ENCODE measurements around the gene DDX31. TPM values are rescaled to one million over a fixed set of nuclear protein-coding genes. Genes with fewer than 3 reads are reported as not detected.
"Not testable (repeated sequence)": the region's sequence is repeated elsewhere in the genome, so short reads cannot be mapped to it uniquely, and the experiment has no call there.

Gene DDX31
- total and polyA plus RNA-seq, 2 donors: 6.7 to 11.9 TPM

DNA sequence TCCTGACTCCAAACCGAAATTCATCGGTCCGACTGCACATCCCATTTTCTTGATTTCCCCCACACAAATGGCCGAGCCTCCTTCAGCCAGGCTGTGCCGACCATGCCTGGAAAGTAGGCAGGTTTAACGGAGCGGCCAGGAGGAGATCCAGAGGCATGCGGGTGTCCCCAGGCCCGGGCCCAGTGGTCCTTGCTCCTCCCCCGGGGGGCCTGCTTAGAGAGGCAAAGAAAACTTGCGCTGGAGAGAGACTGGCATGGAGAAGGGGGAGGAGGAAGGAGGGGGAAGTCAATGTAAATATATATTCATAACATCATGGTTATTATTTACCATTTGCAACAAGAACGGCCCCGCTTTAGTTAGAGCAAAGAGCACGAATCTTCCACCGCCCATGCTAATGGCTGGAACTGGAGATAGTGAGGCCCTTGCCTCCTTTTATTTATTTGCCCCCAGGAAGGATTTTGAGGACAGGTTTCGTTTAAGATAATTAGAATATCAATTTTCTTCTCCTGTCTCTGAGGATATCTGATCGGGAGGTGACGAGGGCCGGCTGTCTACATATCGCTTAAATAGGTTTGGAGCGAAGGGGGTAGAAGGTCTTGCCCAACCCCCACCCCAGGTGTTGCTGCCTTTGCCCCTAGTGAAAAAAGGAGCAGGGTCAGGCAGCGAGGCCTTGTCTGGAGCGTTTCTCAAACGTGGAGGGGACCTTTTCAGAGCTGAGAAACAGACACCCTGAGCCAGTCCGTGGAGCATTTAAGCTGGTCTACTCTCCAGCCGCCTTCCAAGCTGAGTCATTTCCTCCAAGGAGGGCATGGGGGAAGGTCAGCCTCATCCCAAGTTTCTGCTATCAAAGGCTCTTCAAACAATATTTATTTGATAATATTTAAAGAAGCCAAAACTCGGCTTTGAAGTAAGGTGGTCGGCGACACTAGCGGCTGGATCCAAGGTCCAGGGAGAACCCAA is 84.9 kb downstream of the DDX31 start:
- WGBS: 7% methylated on average over 30 of the region's 30 CpGs
- no peak overlapping the region for H3K4me3 ChIP-seq (ENCODE audit: low read depth, low read length)
- H3K4me1 ChIP-seq (ENCODE audit: insufficient read depth): no peaks in the 10 kb centered on the region
- no peaks in the 10 kb centered on the region for H3K36me3 ChIP-seq (ENCODE audit: insufficient read depth)
- DNase-seq (ENCODE audit: extremely low spot score): no peak
- no peak overlapping the region for H3K27ac ChIP-seq (ENCODE audit: low read depth)

DNA sequence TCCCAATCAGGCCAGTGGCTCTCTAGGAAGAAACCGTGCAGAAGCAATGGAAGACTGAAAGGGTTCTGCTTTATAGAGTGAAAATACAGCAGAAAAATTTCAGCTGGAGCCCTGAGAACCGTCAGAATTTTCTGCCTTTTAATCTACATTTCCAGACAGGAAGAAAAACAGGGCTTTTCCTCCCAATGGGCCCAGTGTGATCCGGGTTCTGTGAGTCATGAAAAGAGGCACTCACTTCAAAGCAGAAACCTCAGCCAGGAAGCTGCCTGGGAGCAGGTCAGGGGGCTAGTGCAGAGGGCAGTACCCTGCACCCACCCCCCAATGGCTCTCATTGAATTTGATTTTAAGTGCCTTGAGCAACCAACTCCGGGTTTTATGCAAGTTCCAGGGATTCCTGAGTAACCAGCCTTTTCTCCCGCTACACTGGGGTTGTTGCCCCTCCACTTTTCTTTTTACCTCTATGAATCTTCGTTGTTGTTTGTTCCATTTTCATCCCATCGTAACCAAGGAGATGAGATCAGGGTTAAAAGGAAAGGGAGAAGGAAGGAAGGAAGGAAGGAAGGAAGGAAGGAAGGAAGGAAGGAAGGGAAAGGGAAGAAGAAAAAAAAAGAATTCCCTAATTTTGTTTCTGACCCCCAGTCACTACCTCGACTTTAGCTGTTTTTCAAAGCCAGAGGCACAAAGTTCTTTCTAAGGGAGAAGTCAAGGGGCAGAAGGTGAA is 86.0 kb downstream of the DDX31 start:
- no peak overlapping the region for H3K4me3 ChIP-seq (ENCODE audit: low read depth, low read length)
- no peaks in the 10 kb centered on the region for H3K36me3 ChIP-seq (ENCODE audit: insufficient read depth)
- H3K27ac ChIP-seq (ENCODE audit: low read depth): no peak overlapping the region
- WGBS: 4% methylated on average over 8 of the region's 8 CpGs
- no peaks in the 10 kb centered on the region for H3K4me1 ChIP-seq (ENCODE audit: insufficient read depth)
- DNase-seq (ENCODE audit: extremely low spot score): no peak

DNA sequence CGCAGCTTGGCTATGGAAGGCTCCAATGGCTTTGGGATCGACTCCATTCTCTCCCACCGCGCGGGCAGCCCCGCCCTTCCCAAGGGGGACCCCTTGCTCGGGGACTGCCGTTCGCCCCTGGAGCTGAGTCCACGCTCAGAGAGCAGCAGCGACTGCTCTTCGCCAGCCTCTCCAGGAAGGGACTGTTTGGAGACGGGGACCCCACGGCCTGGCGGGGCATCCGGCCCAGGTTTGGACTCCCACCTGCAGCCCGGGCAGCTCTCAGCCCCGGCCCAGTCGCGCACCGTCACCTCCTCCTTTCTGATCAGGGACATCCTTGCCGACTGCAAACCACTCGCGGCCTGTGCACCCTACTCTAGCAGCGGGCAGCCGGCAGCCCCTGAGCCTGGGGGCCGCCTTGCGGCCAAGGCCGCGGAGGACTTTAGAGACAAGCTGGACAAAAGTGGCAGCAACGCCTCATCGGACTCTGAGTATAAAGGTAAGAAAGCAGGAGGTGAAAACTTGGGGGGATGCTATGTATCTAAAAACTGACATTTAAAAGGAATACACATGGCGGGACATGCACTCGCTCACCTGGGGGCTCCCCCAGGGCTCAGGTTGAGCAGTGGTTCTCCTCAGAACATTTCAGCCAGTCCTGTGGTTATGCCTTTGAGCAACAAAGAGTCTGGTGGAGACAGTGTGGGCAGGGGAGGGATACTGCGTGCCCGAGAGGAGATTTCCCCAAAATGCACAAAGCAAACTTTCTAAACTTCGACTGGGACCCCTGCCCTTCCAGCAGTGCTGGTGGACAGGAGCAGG is 86.8 kb downstream of the DDX31 start:
- H3K36me3 ChIP-seq (ENCODE audit: insufficient read depth): no peaks in the 10 kb centered on the region
- no peak for DNase-seq (ENCODE audit: extremely low spot score)
- H3K4me1 ChIP-seq (ENCODE audit: insufficient read depth): no peaks in the 10 kb centered on the region
- no peak overlapping the region for H3K4me3 ChIP-seq (ENCODE audit: low read depth, low read length)
- H3K27ac ChIP-seq (ENCODE audit: low read depth): no peak overlapping the region
- 10% methylated on average over 37 of the region's 37 CpGs for whole genome bisulfite sequencing

DNA sequence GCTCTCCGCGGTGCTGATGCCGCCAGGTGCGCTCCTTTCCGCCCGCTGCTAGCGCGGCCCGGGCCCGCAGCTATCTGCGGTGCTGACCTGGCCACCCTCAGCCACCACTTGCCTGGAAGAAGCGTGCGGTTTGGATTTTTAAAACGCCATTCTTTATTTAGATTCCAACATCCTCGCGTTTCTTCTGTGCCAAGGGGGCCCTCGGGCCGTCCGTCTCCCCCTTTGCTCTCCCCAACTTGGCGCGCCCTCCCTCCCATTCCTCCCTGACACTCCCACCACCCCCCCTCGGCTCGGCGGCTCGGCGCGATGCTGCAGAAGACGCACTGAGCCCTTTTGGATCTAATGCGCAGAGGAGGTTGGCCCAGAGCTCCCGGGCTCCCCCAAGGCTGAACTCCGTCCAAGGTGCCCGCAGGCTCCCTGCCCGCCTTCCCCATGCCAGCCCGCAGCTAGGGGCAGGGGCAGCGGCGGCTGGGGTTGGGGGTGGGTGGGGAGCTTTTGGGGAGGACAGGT is 87.5 kb downstream of the DDX31 start, which contains the start of gene BARHL1:
Gene BARHL1, plus strand, starts transcription at position 331 of the 510 bp plus-strand sequence. CDS start 192 bp downstream, outside the sequence.
- H3K27ac ChIP-seq (ENCODE audit: low read depth): no peak within 1 kb of the TSS
- no peaks in the 10 kb centered on the region for H3K4me1 ChIP-seq (ENCODE audit: insufficient read depth)
- peak within 1 kb of the TSS; percentile 34 for H3K4me3 ChIP-seq (ENCODE audit: low read depth, low read length)
- H3K36me3 ChIP-seq (ENCODE audit: insufficient read depth): no peaks in the 10 kb centered on the region
- no peak for DNase-seq (ENCODE audit: extremely low spot score)
- WGBS: 5% methylated on average over 36 of the region's 36 CpGs

DNA sequence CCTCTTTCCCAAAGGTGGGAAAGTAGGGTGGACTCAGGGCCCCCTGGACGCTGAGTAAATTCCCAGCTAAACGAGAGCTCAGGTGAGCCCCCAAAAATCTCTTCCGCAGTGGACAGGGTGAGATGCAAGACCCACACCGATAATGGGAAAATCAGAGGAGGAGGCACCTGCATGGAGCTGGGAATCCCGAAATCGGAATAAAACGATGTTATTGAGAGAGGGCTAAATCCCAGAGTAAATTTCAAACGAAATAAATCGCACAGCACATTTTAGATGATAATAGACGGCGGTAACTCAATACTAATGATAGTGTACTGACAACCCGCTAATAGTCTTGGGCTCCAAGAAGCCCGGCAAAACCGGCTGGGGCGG is 90.4 kb downstream of the DDX31 start:
- no peak overlapping the region for H3K4me3 ChIP-seq (ENCODE audit: low read depth, low read length)
- 8% methylated on average over 15 of the region's 15 CpGs for WGBS
- no peak for DNase-seq (ENCODE audit: extremely low spot score)
- H3K36me3 ChIP-seq (ENCODE audit: insufficient read depth): no peaks in the 10 kb centered on the region
- no peak overlapping the region for H3K27ac ChIP-seq (ENCODE audit: low read depth)
- no peaks in the 10 kb centered on the region for H3K4me1 ChIP-seq (ENCODE audit: insufficient read depth)

DNA sequence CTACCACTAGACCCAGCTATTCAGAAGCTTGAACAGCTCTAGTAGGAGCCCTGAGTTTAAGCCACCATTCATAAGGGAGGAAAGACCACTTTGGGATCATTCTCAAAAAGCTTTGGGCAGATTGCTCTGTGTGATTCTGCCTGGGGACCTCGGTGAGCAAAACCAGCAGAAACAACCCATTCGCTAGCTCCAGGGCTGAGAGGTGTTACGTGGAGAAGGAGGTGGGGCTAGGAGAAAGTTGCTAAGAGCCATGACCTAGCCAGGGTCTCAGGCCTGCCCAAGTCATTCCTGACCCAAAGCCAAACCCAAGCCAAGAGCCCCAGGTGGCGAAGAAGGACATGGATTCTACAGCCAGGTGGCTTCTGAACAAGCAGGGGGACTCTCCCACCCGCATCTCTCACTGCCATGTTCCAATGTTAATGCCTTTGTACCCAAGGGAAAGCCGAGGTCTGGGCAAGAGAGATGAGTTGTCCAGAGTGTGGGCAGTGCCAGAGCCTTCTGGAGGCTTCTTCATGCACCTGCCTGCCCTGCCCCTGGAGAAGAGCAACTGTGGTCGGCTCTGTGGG is 91.3 kb downstream of the DDX31 start:
- no peak for DNase-seq (ENCODE audit: extremely low spot score)
- H3K4me3 ChIP-seq (ENCODE audit: low read depth, low read length): no peak overlapping the region
- no peaks in the 10 kb centered on the region for H3K36me3 ChIP-seq (ENCODE audit: insufficient read depth)
- WGBS: 36% methylated on average over 7 of the region's 7 CpGs
- no peak overlapping the region for H3K27ac ChIP-seq (ENCODE audit: low read depth)
- H3K4me1 ChIP-seq (ENCODE audit: insufficient read depth): no peaks in the 10 kb centered on the region

DNA sequence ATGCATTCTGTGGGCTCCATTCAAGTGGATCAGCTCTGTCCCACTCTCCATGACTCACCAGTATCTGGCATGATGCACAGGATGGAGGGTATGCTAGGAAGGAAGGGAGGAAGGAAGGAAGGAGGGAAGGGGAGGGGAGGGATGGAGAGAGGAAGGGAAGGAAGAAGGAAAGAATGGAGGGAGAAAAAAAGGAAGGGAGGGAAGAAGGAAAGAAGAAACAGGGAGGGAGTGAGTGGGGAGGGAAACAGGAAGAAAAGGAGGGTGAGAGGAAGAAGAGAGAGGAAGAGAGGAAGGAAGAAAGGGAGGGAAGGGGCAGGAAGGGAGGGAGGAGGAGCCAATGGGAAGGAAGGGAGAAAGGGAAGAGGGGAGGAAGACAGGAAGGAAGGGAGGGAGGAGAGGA is 92.7 kb downstream of the DDX31 start:
- no peak for DNase-seq (ENCODE audit: extremely low spot score)
- H3K36me3 ChIP-seq (ENCODE audit: insufficient read depth): no peaks in the 10 kb centered on the region
- no peaks in the 10 kb centered on the region for H3K4me1 ChIP-seq (ENCODE audit: insufficient read depth)

DNA sequence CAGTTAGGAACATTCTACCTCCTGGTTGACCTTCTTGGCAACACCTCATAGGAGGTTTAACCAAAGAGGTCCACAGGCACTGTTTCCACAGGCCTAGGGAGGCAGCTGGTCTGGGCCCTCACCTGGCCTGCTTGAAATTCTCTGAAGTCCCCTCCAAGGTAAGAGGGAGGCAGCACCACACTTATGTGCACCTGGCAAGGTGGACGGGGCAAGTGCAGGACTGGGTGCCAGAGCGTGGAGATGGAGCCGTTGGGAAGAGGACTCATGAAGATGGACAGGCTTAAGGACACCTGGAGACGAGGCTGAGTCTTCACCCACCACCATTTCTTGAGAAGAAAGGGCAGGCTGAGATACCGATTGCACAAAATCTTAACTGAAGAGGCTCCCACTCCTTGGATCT is 94.0 kb downstream of the DDX31 start:
- H3K4me3 ChIP-seq (ENCODE audit: low read depth, low read length): no peak overlapping the region
- no peak overlapping the region for H3K27ac ChIP-seq (ENCODE audit: low read depth)
- H3K4me1 ChIP-seq (ENCODE audit: insufficient read depth): no peaks in the 10 kb centered on the region
- H3K36me3 ChIP-seq (ENCODE audit: insufficient read depth): no peaks in the 10 kb centered on the region
- DNase-seq (ENCODE audit: extremely low spot score): no peak
- WGBS: 72% methylated on average over 5 of the region's 5 CpGs

More for the DNA sequence above, 92.7 kb downstream of the DDX31 start:
- H3K27ac ChIP-seq (ENCODE audit: low read depth): no peak overlapping the region
- H3K4me3 ChIP-seq (ENCODE audit: low read depth, low read length): no peak overlapping the region

DNA sequence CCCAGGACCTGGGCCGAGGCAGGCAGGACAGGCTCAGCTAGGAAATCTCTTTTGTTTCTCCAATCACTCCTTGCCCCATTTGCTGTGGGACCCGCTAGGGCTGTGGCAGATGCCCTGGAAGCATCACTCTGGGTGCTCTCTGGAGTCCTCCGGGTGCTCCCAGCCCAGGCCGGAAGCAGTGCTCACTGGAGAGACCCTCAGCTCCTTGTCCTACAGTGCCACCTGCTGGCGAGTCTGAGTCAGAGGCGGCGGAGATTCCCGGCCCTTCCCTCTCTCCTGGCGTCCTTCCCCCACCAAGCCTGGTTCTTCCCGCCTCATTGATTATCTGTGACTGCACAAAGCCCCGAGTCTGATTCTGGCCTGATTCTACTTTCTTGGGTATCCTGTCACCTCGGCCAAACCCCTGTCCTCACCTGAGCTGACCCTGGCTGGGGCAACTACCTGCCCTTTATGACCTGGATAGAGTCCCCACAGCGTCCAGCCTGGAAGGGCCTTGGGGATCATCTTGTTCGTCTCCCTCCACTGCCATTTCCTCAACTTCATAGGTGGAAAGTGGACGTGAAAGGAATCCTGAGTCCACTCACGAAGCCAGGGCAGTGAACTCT is 94.7 kb downstream of the DDX31 start:
- peak; percentile 37 for DNase-seq (ENCODE audit: extremely low spot score)

DNA sequence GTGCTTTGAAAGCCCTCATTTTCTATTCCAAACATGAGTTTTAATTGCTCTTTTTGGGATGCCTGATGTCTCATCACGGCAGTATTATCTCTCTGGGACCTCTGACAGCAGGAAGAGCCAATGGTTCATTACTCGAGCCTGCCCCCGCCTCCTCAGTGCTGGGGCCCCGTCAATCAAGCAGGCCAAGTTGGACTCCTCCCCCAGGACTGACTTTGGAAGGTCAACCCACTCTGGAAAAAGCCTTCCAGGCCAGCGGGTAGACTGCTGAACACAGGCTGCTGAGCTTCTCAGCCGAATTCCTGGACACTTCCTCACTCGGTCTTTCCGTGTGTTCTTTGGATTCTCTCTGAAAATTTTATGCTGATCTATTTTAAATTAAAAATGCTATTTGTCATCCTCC is 96.9 kb downstream of the DDX31 start:
- Histone ChIP-seq H3K4me3 (ENCODE audit: low read depth, low read length) (no peak overlapping the region), H3K36me3 (ENCODE audit: insufficient read depth) (no peaks in the 10 kb centered on the region), H3K4me1 (ENCODE audit: insufficient read depth) (no peaks in the 10 kb centered on the region), H3K27ac (ENCODE audit: low read depth) (no peak overlapping the region)
- 29% methylated on average over 8 of the region's 8 CpGs for WGBS
- DNase-seq (ENCODE audit: extremely low spot score): no peak

More for the DNA sequence above, 94.7 kb downstream of the DDX31 start:
- no peak overlapping the region for H3K4me3 ChIP-seq (ENCODE audit: low read depth, low read length)
- WGBS: 10% methylated on average over 16 of the region's 16 CpGs
- no peaks in the 10 kb centered on the region for H3K36me3 ChIP-seq (ENCODE audit: insufficient read depth)
- no peaks in the 10 kb centered on the region for H3K4me1 ChIP-seq (ENCODE audit: insufficient read depth)
- no peak overlapping the region for H3K27ac ChIP-seq (ENCODE audit: low read depth)

DNA sequence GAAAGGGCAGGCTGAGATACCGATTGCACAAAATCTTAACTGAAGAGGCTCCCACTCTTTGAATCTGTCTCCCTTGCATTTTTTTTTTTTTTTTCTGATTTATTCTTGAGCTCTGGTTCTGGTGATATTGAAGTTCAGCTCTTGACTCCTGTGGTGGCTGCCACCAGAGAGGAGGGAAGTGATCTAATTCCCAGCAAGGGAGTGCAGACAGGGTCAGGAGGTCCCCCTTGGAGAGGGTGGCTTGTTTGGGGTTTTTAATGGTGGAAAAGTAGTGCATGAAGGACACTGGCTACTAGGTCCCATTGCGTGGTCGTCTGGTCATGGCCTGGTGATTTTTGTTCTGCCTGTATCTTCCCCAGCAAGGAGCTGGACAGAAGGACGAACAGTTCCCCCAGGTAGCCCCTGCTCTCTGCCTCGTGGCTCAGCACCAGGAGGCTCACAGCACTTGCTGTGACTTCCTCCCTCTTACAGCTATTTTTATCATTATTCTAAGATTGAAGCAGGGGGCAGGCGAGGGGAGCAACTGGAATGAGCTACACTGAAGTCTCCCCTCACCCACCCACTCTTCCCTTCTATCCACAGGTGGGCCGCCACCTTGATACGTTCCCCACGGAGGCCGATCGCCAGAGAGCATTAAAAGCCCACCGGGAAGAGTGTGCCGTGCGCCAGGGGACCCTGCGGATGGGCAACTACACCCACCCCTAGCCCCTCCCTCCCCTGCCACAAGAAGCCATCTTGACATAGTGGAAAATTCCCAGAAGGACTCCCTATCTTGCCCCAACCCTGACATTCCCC is 97.8 kb downstream of the DDX31 start:
- whole genome bisulfite sequencing: 73% methylated on average over 15 of the region's 15 CpGs
- no peak for DNase-seq (ENCODE audit: extremely low spot score)

DNA sequence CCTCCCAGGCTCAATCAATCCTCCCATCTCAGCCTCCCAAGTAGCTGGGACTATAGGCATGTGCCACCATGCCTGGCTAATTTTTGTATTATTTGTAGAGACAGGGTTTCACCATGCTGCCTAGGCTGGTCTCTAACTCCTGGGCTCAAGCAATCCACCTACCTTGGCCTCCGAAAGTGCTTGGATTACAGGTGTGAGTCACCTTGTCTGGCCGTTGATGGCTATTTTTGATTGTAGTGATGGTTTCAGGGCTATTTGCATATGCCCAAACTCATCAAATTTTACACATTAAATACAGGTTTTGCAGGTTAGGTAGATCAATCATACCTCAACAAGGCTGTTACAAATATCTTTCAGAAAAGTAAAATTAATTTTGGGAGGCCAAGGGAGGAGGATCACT is 101.0 kb downstream of the DDX31 start:
- H3K4me3 ChIP-seq (ENCODE audit: low read depth, low read length); H3K4me1 ChIP-seq (ENCODE audit: insufficient read depth); DNase-seq (ENCODE audit: extremely low spot score); H3K27ac ChIP-seq (ENCODE audit: low read depth); H3K36me3 ChIP-seq (ENCODE audit: insufficient read depth): not testable (repeated sequence)
- WGBS: 78% methylated on average over 2 of the region's 2 CpGs

More for the DNA sequence above, 97.8 kb downstream of the DDX31 start:
- Histone ChIP-seq H3K27ac (ENCODE audit: low read depth) (no peak overlapping the region), H3K4me1 (ENCODE audit: insufficient read depth) (no peaks in the 10 kb centered on the region), H3K36me3 (ENCODE audit: insufficient read depth) (no peaks in the 10 kb centered on the region), H3K4me3 (ENCODE audit: low read depth, low read length) (no peak overlapping the region)
